ENCODE data around the gene CST2. TPM values are rescaled to one million over a fixed set of nuclear protein-coding genes. Genes with fewer than 3 reads are reported as not detected.
"Not testable (repeated sequence)": the region's sequence is repeated elsewhere in the genome, so short reads cannot be mapped to it uniquely, and the experiment has no call there.

CST2 gene
- total RNA-seq, 1 donor: 0.36 TPM

DNA sequence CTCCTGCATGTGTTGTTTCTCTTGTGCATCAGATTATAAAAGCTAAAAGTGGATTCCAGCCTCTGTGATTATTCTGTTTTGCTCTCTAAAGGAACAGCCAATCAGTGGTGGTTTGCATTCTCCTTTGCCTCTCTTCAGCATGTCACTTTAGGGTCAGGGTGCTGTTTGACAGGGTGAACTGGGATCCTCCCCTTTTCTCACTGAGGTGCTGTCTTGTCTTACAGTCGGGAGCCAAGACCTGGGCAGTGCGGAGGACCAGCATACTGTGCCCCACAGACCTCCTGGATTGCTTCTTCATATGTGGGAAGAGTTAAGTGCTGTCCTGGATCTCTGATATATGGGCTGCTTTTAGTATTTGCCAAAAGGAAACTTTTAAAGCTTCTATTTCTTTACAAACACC lies 15.2 kb upstream of the CST2 start:
- no peak overlapping the region for H3K4me3 ChIP-seq (ENCODE audit: low read depth, low read length)
- DNase-seq (ENCODE audit: low read depth): no peak
- TF ChIP-seq CTCF (IDR thresholded peaks at IDR 0.05; ENCODE audit: insufficient read depth, low read length): no peak

DNA sequence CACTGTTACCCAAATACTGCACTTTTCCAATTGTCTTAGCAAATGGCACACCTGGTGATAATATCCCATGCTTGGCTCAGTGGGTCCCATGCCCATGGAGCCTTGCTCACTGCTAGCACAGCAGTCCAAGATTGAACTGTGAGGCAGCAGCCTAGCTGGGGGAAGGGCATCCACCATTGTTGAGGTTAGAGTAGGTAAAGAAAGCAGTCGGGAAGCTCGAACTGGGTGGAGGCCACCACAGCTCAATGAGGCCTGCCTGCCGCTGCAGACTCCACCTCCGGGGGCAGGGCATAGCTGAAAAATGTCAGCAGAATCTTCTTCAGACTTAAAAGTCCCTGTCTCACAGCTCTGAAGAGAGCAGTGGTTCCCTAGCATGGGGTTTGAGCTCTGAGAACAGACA lies 9.2 kb upstream of the CST2 start:
- no peak for TF ChIP-seq CTCF (IDR thresholded peaks at IDR 0.05; ENCODE audit: insufficient read depth, low read length)
- DNase-seq (ENCODE audit: low read depth): no peak
- no peak overlapping the region for H3K4me3 ChIP-seq (ENCODE audit: low read depth, low read length)

GRCh38 chr20:23832775-23833513 lies 6.4 kb upstream of the CST2 start:
- no peak for TF ChIP-seq CTCF (IDR thresholded peaks at IDR 0.05; ENCODE audit: insufficient read depth, low read length)
- no peak for DNase-seq (ENCODE audit: low read depth)

DNA sequence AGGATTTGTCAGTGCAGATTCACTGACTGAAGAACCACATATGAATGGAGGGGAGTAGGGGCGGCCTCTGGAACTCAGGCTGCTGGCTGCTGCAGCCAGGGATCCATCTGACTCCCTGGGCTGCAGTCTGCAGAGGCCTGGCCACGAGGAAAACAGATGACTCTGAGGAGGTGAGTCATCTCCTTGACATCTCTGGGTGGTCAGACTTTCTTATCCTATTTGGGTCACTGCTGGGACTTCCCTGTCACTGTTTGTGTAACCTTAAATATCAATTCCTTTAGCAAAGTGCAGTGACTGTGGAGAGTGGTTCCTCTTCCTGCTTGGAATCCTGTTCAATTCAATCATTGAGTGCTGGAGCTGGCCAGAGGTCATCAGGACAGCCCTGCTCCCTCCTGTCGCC lies 5.4 kb upstream of the CST2 start:
- not testable (repeated sequence) for H3K4me3 ChIP-seq (ENCODE audit: low read depth, low read length); DNase-seq (ENCODE audit: low read depth)

More at GRCh38 chr20:23832775-23833513, 6.4 kb upstream of the CST2 start:
- no peak overlapping the region for H3K4me3 ChIP-seq (ENCODE audit: low read depth, low read length)

GRCh38 chr20:23823621-23824324 lies 2.8 kb downstream of the CST2 start:
- no peak overlapping the region for H3K4me3 ChIP-seq (ENCODE audit: low read depth, low read length)
- no peak for DNase-seq (ENCODE audit: low read depth)
- TF ChIP-seq CTCF (IDR thresholded peaks at IDR 0.05; ENCODE audit: insufficient read depth, low read length): no peak

GRCh38 chr20:23823111-23823510 lies 3.4 kb downstream of the CST2 start:
- no peak for DNase-seq (ENCODE audit: low read depth)
- no peak overlapping the region for H3K4me3 ChIP-seq (ENCODE audit: low read depth, low read length)
- TF ChIP-seq CTCF (IDR thresholded peaks at IDR 0.05; ENCODE audit: insufficient read depth, low read length): no peak

DNA sequence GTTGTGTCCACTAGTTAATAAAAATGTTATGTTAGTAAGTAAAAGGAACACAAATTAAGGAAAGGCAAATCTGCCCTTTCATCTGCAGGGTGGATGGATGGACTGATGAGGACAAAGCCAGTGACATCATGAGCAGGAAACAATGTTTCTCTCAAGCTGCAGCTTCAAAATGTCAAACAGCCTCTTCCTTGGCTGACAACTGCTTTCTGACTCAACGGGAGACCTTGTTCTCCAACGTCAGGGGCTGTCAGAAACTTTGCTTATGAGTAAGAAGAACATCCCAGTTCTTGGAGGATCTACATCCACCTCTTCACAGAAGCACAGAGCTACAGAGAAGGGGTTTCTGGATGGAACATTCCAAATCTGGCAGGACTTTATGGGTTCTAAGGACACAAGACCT lies 6.0 kb downstream of the CST2 start:
- no peak overlapping the region for H3K4me3 ChIP-seq (ENCODE audit: low read depth, low read length)
- TF ChIP-seq CTCF (IDR thresholded peaks at IDR 0.05; ENCODE audit: insufficient read depth, low read length): no peak
- no peak for DNase-seq (ENCODE audit: low read depth)

- H3K4me3 ChIP-seq (ENCODE audit: low read depth, low read length); DNase-seq (ENCODE audit: low read depth): not testable (repeated sequence)
These were observed 15.0 kb downstream of the CST2 start for GRCh38 chr20:23811559-23811958.

- DNase-seq (ENCODE audit: low read depth); H3K4me3 ChIP-seq (ENCODE audit: low read depth, low read length): not testable (repeated sequence)
These were observed 16.2 kb downstream of the CST2 start for GRCh38 chr20:23810349-23810748.
